Stimulated activated CD8-positive, alpha-beta memory T cell treated with anti-CD3 and anti-CD28 coated beads, Interleukin-4, amount 100 ng/mL, for 1 hour (primary cell): ENCODE measurements around the gene COL5A1.
"Not testable (repeated sequence)": the region's sequence is repeated elsewhere in the genome, so short reads cannot be mapped to it uniquely, and the experiment has no call there.

Experiments used
- DNase-seq, 2 donors: peaks; one replicate each; pipeline ENCODE4 v3.0.0-alpha.2; 2020; ENCODE audit warnings: low read depth in 2 of 2, low spot score in 1 of 2

The COL5A1 gene

DNA sequence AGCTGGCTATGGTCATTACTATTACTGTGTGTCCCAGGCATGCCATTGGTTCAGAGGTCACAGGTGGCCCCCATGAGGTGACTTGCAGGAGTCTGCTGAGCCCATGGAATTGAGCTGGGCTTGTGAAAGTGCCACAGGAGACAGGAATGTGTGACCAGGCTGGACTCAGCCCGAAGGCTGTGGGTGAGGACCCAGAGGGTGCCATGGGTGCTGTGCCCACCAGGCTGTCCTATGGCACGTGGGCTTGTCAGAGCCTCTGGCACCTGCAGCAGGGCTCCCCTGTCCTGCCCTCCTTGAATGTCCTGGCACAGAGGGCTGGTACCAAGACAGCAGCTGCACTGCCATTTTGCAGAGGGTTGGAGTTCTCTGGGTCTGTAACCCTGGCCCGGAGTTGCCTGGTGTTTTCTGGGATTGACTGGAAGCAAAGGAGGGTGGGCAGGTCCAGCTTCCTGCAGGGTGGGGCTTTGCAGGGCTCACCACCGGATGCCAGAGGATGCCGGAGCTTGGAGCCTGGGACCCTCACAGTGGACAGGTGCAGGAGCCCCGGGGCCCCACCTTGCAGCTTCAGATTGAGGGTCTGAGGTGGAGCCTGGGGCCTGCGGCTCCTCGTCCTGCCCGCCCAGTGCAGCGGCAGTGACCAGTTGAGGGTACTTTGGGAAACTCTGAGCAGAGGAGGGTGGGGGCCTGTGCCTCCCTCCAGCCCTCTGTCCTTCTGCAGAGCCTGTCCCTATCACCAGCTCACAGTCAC, 14.2 kb downstream of the COL5A1 start:
- DNase-seq = no peak

DNA sequence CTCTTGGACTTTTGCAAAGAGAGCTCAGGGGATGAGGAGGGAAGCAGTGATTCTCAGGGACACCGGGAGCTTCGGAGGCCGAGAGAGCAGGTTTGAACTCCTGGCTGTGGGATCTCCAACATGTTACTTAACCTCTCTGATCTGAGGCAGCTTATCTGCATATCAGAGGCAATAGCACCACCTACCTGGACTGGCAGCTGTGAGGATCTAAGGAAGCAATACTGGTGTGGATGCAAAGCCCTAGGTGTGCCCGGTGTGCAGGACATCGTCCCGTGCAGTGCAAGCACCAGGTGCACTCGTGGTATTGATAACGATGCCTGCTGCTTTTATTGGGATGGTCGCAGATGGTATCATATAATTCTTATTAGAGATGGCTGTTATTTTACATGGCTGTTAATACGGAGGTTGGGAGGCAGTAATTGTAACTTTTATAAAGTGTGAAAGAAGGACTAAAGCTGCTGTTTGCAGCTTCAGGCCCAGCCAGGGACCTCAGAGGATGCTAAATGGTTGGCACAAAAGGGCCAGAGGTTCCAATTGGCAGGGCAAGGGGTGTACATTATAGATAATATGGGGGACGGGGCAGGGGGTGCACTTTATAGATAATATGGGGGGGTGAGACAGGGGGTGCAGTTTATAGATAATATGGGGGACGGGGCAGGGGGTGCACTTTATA, 14.9 kb downstream of the COL5A1 start:
- no peak for DNase-seq

DNA sequence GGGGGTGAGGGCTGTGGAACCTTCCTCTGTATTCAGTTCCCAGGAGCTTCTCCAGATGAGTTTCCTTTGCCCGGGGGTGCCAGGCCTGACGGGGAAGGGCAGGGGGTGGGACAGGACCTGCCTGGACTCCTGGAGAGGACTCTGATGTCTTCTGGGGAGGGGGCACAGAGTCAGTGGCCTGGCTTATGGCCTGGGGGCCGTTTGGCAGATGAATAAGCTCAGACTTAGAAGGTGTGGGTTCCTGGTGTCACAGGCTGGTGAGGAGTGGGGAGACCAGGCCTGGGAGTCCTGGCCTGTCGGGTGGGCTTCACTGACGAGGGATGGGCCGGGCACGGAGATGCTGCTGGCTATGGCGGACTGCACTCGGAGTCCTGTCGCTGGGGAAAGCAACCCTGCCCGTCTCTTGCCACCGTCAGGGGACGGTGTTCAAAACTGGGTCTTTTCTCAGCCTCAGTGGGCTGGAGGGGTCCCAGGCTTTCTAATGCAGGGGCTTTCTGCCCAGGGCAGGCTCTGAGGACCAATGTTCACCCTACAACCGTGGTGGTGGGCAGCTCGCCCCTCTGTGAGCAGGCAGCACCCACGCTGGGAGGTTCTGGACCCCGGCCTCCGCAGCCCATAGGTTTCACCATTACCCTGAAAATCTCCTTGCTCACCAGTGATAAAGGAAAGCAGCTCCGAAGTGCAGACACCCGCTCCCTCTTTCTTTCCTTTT, 16.2 kb downstream of the COL5A1 start:
- DNase-seq = no peak

DNA sequence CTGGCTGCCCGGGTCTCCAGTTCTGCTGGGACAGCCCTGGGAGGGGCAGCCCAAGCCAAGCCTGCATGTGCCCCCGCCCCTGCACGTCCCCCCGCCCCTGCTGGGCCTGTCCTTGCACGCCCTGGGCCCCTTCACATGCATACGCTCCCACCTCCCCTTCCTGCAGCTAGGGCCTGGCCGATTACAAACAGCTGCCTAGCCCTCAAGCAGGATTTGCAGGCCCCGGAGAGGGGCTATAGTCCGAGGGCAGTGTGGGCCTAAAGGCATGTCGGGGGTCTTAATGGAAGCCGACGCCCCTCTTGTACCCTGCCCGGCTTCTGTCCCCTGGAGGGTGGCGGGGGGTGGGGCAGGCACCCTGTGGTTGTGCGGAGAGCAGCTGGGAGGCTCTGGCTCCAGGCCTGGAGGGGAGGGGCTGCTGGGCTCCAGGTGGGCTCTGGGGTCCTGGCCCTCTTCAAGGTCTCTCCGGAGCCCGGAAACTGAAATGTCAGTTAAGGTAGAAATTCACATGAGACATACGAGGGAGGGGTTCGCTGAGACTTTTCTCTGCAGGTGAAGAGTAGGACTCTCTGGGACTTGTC, 16.9 kb downstream of the COL5A1 start:
- no peak for DNase-seq

DNA sequence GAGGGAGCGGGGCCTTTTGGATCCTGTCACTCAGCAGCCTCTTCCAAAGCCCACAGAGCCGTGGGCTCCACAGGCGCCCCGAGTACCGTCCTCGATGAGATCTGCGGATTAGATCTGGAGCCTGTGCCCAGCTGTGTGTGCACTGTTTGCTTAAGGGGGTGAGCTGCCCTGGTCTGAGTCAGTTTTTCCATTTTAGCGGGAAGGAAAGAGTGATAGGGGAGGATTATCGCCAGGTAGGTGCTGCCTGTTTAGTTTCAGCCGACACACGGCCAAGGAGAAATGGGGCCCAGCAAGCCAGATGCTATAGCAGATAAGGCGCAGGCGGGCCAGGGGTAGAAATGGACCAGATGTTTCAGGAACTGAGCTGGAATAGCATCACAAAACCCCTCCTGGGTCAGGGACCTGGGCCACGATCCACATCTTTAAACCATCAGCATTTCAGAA, 18.1 kb downstream of the COL5A1 start:
- DNase-seq = no peak

DNA sequence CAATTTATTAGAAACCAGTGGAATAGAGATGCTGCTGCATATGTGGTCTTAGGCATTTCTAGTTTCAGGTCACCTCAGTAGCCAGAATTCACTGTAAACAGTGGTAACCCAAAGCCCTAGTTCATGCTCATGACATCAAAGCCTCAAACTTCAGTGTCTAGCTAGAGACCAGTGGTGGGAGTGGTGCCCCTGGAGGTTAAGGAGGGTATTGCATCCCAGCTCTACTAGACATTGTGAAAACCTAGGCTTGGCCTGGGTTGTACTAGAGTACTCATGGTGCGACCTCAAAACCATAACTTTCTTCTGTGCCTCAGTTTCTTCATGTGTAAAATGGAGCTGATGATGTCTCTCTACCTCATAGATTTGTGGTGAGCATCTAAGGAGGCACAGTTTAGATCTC, 18.8 kb downstream of the COL5A1 start:
- DNase-seq = no peak

DNA sequence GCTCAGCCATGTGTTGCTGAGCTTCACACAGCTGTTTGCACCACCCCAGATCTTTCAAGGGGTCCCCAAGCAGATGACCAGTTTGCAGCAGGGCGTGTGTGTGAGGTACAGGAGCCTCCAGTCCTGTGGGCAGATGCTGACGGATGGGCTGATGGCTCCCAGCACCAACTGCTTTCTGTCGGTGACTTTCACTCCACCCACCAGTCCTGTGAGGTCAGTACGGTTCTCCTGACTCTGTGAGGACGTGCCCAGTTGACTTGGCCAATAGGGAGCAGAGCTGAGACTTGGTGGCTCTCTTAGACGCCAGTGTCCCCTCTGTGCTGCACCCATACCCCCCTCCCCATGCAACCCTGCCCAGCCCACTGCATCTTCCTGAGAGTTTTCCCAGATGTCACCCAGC, 19.7 kb downstream of the COL5A1 start:
- no peak for DNase-seq

DNA sequence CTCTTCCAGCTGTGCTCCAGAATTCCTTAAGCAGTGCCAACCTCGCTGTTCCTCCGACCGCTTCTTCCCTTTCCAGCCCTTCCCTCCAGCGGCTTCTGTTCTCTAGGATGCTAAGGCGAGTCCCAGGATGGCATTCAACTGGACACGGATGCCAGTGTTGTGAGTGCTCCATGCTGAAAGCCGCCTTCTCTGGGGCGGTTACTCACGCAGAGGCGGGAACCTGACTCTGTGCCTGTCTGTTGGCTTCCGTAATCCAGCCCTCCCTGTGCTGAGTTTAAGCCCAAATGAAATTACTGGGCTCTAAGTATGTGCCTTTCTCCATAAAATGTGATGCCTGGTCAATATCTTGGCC, 20.2 kb downstream of the COL5A1 start:
- no peak for DNase-seq

DNA sequence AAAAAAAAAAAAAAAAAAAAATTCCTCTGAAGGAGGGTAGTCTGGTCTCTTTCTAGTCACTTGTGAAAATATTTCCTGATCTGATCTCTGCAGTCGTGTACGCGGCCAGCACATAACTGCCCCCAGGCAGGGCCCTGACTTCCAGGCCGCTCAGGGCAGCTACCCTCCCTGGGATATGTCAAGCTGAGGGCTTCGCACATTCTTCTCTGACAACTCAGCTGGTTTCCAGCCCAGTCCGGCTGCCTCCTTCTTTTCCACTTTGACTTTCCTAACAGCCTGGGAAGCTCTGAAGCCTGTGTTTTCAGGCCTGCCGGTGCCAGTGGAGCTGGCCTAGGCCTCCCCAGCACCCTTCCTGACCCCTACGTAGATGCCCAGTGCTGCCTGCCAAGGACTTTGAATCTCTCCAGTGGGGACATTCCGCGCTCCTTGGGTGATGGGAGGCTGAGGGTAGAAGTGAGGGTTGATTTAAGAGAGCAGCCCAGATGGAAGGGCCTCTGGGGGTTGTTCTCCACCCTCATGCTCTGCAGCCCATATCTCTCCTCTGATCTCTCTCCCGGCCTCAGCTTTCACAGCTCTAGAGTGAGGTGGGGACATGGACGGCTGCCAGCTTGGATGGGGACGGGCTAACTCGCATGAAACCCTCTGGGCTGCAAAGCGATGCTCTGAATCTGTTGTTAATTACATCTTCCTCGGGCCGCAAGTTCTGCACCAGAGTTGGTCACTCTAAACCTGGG, 20.7 kb downstream of the COL5A1 start:
- no peak for DNase-seq

DNA sequence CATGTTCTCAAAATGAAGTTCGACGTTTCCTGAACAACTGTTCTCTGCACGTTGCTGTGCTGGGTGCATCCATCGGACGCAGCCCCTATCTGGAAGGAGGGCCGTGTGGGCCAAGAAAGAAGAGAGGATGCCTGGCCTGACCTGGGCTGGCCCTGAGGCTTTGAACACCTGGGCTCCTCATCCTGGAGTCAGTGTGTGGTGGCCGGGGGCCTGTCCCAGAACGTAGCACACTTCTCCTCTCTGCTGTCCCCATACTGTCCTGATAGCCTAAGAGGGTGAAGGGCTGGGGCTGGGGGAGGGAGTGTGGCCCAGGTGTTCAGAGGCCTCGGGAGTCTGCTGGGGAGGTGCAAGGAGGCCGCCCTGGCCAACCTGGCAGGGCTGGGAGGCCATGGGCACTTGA, 21.5 kb downstream of the COL5A1 start:
- no peak for DNase-seq

DNA sequence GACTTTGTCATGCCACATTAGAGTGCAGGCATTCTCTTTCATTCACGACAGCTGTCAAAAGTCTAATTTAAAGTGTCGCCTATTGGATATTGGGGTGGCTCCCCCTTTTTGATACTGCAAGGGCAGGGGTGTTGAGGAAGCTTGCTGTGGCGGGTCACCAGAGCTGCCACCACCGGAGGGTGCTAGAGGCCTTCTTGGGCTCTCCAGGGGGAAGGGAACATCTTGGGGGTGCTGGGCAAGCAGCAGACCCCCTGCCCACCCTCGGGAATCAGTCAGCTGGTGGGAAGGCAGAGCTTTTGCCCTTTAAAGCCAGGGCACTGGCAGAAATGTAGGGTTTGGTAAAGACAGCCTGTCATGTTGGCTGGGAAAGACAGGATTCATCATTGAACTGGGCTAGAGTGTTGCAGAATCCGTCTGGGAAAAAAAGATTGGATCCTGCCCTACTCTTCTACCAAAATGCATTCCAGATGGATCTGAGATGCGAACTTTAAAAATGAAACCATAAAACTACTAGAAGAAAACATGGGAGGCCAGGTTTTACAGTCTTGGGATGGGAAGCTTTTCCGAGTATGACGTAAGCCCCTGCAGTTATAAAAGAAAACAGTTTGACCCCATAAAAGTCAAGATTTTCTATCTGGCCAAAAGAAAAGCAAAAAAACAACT, 22.3 kb downstream of the COL5A1 start:
- DNase-seq = no peak

DNA sequence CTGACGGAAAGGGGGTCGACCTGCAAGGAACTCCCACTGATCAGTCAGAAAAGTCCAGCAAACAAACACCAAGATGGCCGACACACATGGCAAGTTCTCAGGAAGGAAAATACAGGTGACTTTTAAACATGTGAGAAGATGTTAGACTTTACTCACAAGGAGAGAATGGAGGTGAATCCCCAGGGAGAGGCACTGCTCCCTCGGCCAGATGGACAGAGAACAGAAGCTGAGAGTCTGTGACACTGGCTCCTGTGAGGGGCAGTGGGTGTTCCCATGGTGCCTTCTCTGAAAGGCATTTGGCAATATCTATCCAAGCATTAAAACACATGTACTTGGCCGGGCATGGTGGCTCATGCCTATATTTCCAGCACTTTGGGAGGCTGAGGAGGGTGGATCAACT, 22.8 kb downstream of the COL5A1 start:
- no peak for DNase-seq

DNA sequence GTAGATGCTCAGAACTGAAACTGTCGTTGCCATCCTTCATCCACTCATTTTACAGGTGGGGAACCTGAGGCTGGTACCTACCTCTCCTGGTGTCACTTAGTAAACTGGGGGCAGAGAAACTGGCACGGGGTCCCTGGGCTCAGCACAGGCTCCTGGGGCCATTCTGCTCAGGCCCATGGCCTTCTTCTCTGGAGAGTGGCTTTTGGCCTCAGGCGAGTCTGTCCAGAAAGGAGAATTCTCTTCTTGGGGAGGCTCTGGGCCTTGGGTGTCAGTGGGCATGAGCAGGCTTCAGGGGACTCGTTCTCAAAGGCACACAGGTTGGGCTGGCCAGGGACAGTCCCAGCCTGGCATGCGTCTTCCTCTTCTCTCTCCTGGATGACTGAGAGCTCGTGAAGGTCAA, 24.6 kb downstream of the COL5A1 start:
- DNase-seq = no peak

DNA sequence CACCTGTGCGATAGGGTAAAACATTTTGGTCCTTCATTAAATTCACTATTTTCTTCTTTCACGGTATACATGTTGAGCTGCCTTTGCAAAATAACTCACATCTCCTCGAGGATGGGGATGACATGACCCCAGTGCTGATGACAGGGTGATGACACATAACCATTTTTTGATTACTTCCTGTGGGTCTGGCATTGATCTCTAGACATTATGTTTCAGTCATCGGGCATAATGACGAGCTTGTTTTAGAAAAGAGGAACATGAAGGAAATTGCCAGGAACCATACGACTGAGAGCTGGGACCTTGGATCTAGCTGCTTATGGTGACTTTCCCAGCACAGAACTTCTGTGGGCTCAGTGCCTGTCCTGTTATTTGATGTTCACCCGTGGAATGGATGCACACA, 25.2 kb downstream of the COL5A1 start:
- no peak for DNase-seq

DNA sequence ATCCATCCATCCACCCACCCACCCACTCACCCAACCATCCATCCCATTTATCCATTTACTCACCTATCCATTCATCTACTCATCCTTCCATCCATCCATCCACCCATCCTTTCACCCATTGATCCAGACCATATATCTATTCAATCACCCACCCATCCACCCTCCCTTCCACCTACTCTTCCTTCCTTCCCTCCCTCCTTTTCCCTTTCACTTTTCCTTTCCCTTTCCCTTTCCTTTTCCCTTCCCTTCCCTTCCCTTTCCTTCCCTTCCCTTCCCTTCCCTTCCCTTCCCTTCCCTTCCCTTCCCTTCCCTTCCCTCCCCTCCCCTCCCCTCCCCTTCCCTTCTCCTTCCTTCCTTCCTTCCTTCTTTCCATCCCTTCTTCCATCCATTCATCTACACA, 27.4 kb downstream of the COL5A1 start:
- DNase-seq = not testable (repeated sequence)

DNA sequence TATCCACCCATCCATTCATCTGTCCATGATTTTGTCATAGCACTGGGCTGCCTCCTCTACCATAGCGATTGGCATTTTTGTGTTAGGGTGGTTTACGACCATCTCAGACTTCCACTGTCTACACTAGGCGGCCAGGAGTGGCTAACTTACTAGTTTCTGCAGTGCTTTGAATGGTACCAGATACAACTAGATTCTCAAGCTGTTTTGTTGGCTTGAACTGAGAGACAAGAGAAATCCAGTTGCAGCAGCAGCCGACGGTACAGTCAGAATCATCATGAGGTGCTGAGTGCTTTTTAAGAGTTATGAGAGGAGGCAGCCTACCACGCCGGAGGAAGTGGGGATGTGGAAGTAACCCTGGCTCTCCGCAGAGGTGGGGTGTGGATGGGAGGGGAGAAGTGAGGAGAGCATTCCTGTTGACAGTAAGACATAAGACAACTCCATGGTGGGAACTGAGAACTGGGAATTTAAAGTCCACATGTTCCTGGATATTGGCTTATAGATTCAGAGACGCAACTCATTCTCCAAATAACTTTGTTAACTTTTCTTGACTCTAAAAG, 27.9 kb downstream of the COL5A1 start:
- DNase-seq = no peak

DNA sequence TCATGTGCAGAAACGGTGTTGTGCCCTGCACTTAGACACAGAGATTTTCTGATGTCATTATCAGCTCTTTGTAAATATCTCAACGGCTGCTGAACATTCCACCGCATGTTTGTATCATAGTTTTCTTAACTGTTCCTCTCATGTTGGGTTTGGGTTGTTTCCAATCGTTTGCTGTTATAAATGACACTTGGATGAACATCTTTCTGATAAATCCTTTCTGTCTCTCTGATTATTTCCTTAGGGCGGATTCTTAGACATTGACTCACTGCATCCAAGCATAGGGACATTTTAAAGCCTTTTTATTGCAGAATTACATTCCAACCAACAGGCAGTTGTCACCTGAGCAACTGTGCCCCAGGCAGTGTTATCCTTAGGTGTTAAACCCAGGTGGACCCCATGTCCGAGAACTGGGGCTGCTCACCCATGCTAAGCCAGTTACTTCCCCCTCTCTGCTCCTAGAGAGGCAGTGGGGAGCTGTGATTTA, 28.5 kb downstream of the COL5A1 start:
- DNase-seq = no peak

DNA sequence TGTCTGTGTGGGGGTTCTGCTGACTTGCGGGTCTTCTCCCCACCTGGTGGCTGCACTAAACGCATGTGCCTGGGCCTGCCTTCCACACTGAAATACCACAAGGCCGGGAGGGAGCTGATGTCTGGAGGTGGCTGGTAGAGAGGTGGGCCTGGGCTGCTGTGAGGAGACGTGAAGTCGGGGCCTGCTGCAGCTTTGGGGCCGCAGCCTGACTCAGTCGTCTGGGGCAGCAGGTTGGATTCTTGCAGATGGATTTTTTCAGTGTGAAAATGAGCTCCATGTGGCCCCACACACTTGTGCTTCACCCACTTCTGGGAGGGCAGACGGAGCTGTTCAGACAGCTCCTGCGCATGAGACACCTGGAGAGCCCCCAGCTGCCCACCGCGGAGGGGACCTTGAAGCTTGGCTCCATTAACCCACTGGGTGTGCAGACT, 29.3 kb downstream of the COL5A1 start:
- DNase-seq = no peak

DNA sequence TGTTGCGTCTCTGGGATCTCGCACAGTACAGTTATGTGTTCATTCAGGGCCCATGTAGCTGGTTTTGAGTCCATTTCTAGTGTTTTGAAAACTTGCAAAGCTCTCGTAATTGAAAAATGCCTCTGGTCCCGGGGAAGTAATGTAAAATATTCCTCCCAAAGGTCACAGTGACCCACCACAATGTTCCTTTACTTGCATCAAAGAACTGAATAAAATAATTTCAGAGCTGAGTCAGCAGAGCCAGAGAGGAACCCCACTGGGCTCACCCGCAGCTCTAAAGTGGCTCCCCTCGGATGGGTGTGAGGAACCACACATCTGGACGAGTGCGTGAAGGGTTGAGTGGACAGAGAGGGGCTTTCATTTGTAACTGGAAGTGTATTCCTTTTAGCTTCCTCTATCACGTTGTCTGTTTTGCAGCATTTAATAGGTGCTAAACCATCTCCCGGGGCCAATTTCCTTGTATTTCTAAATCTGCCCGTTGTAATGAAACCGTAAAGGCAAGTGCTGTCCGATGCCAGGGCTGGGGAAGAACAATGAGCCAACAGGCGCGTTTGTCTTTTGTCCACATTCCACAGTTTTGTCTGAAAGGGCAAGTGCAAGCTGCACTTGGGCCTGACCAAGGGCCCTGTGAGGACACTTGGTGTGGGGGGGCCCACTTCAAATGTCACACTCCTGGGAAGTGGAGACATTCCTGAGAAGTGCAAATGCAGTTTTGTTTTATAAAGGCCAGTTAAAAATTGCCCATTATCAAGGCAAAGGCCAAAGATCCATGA, 29.9 kb downstream of the COL5A1 start:
- DNase-seq = no peak

DNA sequence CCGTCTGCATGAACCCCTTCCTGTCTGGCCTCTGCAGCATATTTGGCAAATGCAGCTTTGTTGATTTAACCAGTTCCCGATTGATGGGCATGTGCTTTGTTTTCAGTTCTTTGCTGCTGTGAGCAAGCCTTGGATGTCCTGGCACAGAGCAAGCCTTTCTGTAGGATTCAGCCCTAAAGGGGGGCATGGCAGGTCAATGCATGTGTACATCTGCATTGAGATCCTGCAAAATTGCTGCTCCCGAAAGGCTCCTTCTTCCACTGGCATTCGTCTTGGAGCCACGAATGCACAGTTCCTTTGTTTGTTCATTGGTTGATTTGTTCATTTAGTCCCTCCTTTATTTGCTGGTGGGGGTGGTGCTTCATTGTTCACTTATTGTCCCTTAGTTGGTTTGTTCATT, 34.8 kb downstream of the COL5A1 start:
- DNase-seq = no peak
